H1 (cell line): ENCODE data around the gene HPS3. TPM values are rescaled to one million over a fixed set of nuclear protein-coding genes. Genes with fewer than 3 reads are reported as not detected.

ENCODE experiments used
- CTCF ChIA-PET: fragments of 300-600 bp; sonication (Branson Sonifier 250); formaldehyde crosslinking; loops from one replicate; lab custom pipeline; 2021; ENCODE audit not compliant: partially characterized antibody; lab: Charles Lee
- POLR2A ChIA-PET: fragments of 300-600 bp; sonication (Branson Sonifier 250); formaldehyde crosslinking; loops from one replicate; lab custom pipeline; 2021; ENCODE audit warnings: inconsistent platforms; ENCODE audit not compliant: partially characterized antibody; lab: Charles Lee
- DNase-seq, 2 experiments: peaks; one replicate each; pipeline versions ENCODE4 v3.0.0 to v3.0.0-alpha.2; 2010 to 2022; ENCODE audit warnings: low spot score in 2 of 2, low read depth in 1 of 2, mixed read lengths in 1 of 2
- FAIRE-seq: peaks from 2 replicates; lab custom pipeline; 2011; peaks lifted over from hg19 to GRCh38; lab: Jason Lieb, UNC
- H2AFZ ChIP-seq: 2 replicates; pipeline ENCODE4 v1.8.1; 2012; ENCODE audit warnings: low read length, inconsistent platforms
- H2AK5ac ChIP-seq: 2 replicates; pipeline ENCODE4 v1.6.1; 2013; ENCODE audit warnings: low read depth, low read length
- H2BK120ac ChIP-seq: replicated peaks from 2 replicates; pipeline ENCODE3; 2013; ENCODE audit warnings: low read depth, low read length, inconsistent platforms
- H2BK12ac ChIP-seq: 2 replicates; pipeline ENCODE4 v1.6.1; 2013; ENCODE audit warnings: low read depth, low read length
- H2BK15ac ChIP-seq: 2 replicates; pipeline ENCODE4 v1.6.1; 2013; ENCODE audit warnings: low read length
- H2BK20ac ChIP-seq: 2 replicates; pipeline ENCODE4 v1.6.1; 2013; ENCODE audit warnings: low read length
- H2BK5ac ChIP-seq: 2 replicates; pipeline ENCODE4 v1.6.1; 2013; ENCODE audit warnings: low read depth, low read length
- H3K14ac ChIP-seq: 2 replicates; pipeline ENCODE4 v1.6.1; 2013; ENCODE audit warnings: inconsistent platforms; ENCODE audit not compliant: insufficient read length
- H3K18ac ChIP-seq: 2 replicates; pipeline ENCODE4 v1.6.1; 2013; ENCODE audit warnings: low read length; ENCODE audit errors: extremely low read depth
- H3K23ac ChIP-seq: 2 replicates; pipeline ENCODE4 v1.6.1; 2013; ENCODE audit warnings: inconsistent platforms; ENCODE audit not compliant: insufficient read length
- H3K23me2 ChIP-seq: 2 replicates; pipeline ENCODE4 v1.6.1; 2013; ENCODE audit warnings: low read depth, low read length
- H3K27ac ChIP-seq: 2 replicates; pipeline ENCODE4 v1.6.1; 2011; ENCODE audit warnings: low read depth, low read length, inconsistent platforms
- H3K27me3 ChIP-seq, 4 experiments: replicated peaks in 1 of 4; 1 replicate in 1 of 4; 2 replicates in 3 of 4; pipeline versions ENCODE4 v1.6.1 to v1.8.1; 2011 to 2013; ENCODE audit warnings: low read length in 3 of 4, mild to moderate bottlenecking in 3 of 4, inconsistent platforms in 2 of 4, mixed read lengths in 2 of 4, moderate library complexity in 1 of 4; ENCODE audit not compliant: control insufficient read depth in 3 of 4, insufficient read depth in 3 of 4; ENCODE audit errors: extremely low read depth in 1 of 4
- H3K36me3 ChIP-seq, 4 experiments: 2 replicates each; pipeline versions ENCODE4 v1.6.1 to v1.8.1; 2011 to 2013; ENCODE audit warnings: mild to moderate bottlenecking in 4 of 4, low read length in 3 of 4, moderate library complexity in 2 of 4, control low read depth in 1 of 4, inconsistent platforms in 1 of 4; ENCODE audit not compliant: insufficient read depth in 4 of 4, control insufficient read depth in 2 of 4
- H3K4ac ChIP-seq: replicated peaks from 2 replicates; pipeline ENCODE3; 2013; ENCODE audit warnings: low read length, low read depth, mixed read lengths, inconsistent platforms; ENCODE audit not compliant: insufficient read length
- H3K4me1 ChIP-seq, 4 experiments: replicated peaks in 1 of 4; 1 replicate in 1 of 4; 2 replicates in 3 of 4; pipeline versions ENCODE4 v1.6.1 to v1.8.1; 2011 to 2013; ENCODE audit warnings: low read length in 3 of 4, inconsistent platforms in 2 of 4, mixed read lengths in 1 of 4; ENCODE audit not compliant: insufficient read depth in 4 of 4, control insufficient read depth in 3 of 4
- H3K4me2 ChIP-seq, 2 experiments: 2 replicates each; pipeline versions ENCODE4 v1.6.1 to v1.8.1; 2011 to 2013; ENCODE audit warnings: low read depth in 2 of 2, low read length in 2 of 2, control low read depth in 1 of 2, inconsistent platforms in 1 of 2, mild to moderate bottlenecking in 1 of 2; ENCODE audit not compliant: insufficient read depth in 1 of 2
- H3K4me3 ChIP-seq, 4 experiments: fragments of 200-600, 300-600 bp in 1 of 4; sonication (generic), shearing (Covaris generic), sonication (Bioruptor Twin) in 1 of 4; 2 replicates each; pipeline versions ENCODE4 v1.5.1 to v1.8.1; 2011 to 2016; ENCODE audit warnings: low read length in 4 of 4, low read depth in 3 of 4, control low read depth in 2 of 4, inconsistent platforms in 2 of 4, mild to moderate bottlenecking in 2 of 4, mixed read lengths in 1 of 4, moderate library complexity in 1 of 4; ENCODE audit not compliant: insufficient read depth in 2 of 4; ENCODE audit errors: extremely low read depth in 1 of 4
- H3K56ac ChIP-seq: replicated peaks from 2 replicates; pipeline ENCODE3; 2013; ENCODE audit warnings: low read depth, mild to moderate bottlenecking, mixed read lengths, low read length, inconsistent platforms; ENCODE audit not compliant: insufficient read length
- H3K79me1 ChIP-seq: 2 replicates; pipeline ENCODE4 v1.6.1; 2013; ENCODE audit warnings: low read depth, low read length, control low read depth
- H3K79me2 ChIP-seq, 2 experiments: 2 replicates each; pipeline versions ENCODE4 v1.6.1 to v1.8.1; 2012 to 2013; ENCODE audit warnings: low read length in 2 of 2, mild to moderate bottlenecking in 2 of 2, inconsistent platforms in 1 of 2; ENCODE audit not compliant: insufficient read depth in 2 of 2, control insufficient read depth in 1 of 2
- H3K9ac ChIP-seq, 4 experiments: replicated peaks in 1 of 4; 1 replicate in 1 of 4; 2 replicates in 3 of 4; pipeline versions ENCODE4 v1.6.1 to v1.8.1; 2011 to 2013; ENCODE audit warnings: low read depth in 3 of 4, low read length in 3 of 4, control low read depth in 2 of 4, mild to moderate bottlenecking in 2 of 4, moderate library complexity in 2 of 4, inconsistent platforms in 1 of 4; ENCODE audit errors: extremely low read depth in 1 of 4
- H3K9me3 ChIP-seq, 2 experiments: 2 replicates each; pipeline versions ENCODE4 v1.6.1 to v1.8.1; 2012 to 2013; ENCODE audit warnings: mild to moderate bottlenecking in 2 of 2, moderate library complexity in 2 of 2, control low read depth in 1 of 2, inconsistent platforms in 1 of 2, low read depth in 1 of 2, low read length in 1 of 2, mixed read lengths in 1 of 2; ENCODE audit not compliant: insufficient read depth in 2 of 2
- H4K20me1 ChIP-seq, 2 experiments: replicated peaks in 1 of 2; 2 replicates each; pipeline versions ENCODE3 to v1.8.1; 2011 to 2013; ENCODE audit warnings: inconsistent platforms in 2 of 2, low read length in 2 of 2, mild to moderate bottlenecking in 1 of 2; ENCODE audit not compliant: insufficient read depth in 2 of 2, control insufficient read depth in 1 of 2
- H4K5ac ChIP-seq: 2 replicates; pipeline ENCODE4 v1.6.1; 2013; ENCODE audit warnings: low read length, low read depth, mixed read lengths, inconsistent platforms; ENCODE audit not compliant: insufficient read length
- H4K8ac ChIP-seq: 2 replicates; pipeline ENCODE4 v1.8.0; 2013; ENCODE audit warnings: mild to moderate bottlenecking, moderate library complexity, low read length, inconsistent platforms; ENCODE audit not compliant: insufficient read depth; ENCODE audit errors: extremely low read depth
- H4K91ac ChIP-seq: replicated peaks from 2 replicates; pipeline ENCODE3; 2013; ENCODE audit warnings: low read length, mixed read lengths, inconsistent platforms; ENCODE audit not compliant: insufficient read length
- ASH2L ChIP-seq: fragments of 200-600, 300-600 bp; sonication (generic); IDR thresholded peaks from one replicate; pipeline ENCODE4 v1.7.1; 2017; ENCODE audit warnings: low read length
- EP300 ChIP-seq, 2 experiments: IDR thresholded peaks; 1 replicate in 1 of 2; 2 replicates in 1 of 2; pipeline ENCODE4 v1.6.1; 2011 to 2012; ENCODE audit warnings: low read depth in 2 of 2, low read length in 2 of 2, mild to moderate bottlenecking in 2 of 2, borderline replicate concordance in 1 of 2, inconsistent platforms in 1 of 2, moderate library complexity in 1 of 2
- HDAC2 ChIP-seq, 2 experiments: fragments of 300-600 bp in 1 of 2; sonication (generic) in 1 of 2; IDR thresholded peaks; 2 replicates each; pipeline ENCODE4 v1.6.1; 2011 to 2012; ENCODE audit warnings: low read depth in 2 of 2, low read length in 2 of 2, mild to moderate bottlenecking in 2 of 2, moderate library complexity in 2 of 2, borderline replicate concordance in 1 of 2, inconsistent platforms in 1 of 2
- KDM4A ChIP-seq: IDR thresholded peaks from one replicate; pipeline ENCODE4 v1.7.1; 2012; ENCODE audit warnings: low read depth, mild to moderate bottlenecking, moderate library complexity, low read length, inconsistent platforms; ENCODE audit not compliant: severe bottlenecking
- NANOG ChIP-seq: IDR thresholded peaks from 2 replicates; pipeline ENCODE4 v1.6.1; 2011; ENCODE audit warnings: low read length, low read depth, mild to moderate bottlenecking, inconsistent platforms; ENCODE audit not compliant: insufficient read depth, poor library complexity, severe bottlenecking
- PHF8 ChIP-seq: fragments of 200-600 bp; sonication (generic); conservative IDR thresholded peaks from 2 replicates; pipeline ENCODE4 v1.7.1; 2012; ENCODE audit warnings: low read depth, mild to moderate bottlenecking, inconsistent platforms, low read length, moderate library complexity
- POLR2A ChIP-seq, 2 experiments: IDR thresholded peaks; 1 replicate in 1 of 2; 2 replicates in 1 of 2; pipeline ENCODE4 v1.6.1; 2011; ENCODE audit warnings: low read depth in 2 of 2, low read length in 2 of 2, mild to moderate bottlenecking in 2 of 2; ENCODE audit errors: control extremely low read depth in 1 of 2
- POU5F1 ChIP-seq: IDR thresholded peaks from 2 replicates; pipeline ENCODE4 v1.6.1; 2011; ENCODE audit warnings: low read depth, mild to moderate bottlenecking, low read length, moderate library complexity
- RBBP5 ChIP-seq: IDR thresholded peaks from 2 replicates; pipeline ENCODE4 v1.7.1; 2012; ENCODE audit warnings: low read depth, mild to moderate bottlenecking, inconsistent platforms, low read length, moderate library complexity, borderline replicate concordance
- RXRA ChIP-seq: IDR thresholded peaks from 2 replicates; pipeline ENCODE4 v1.6.1; 2011; ENCODE audit warnings: low read depth, mild to moderate bottlenecking, low read length, moderate library complexity; ENCODE audit not compliant: insufficient read depth
- TAF1 ChIP-seq: IDR thresholded peaks from 2 replicates; pipeline ENCODE4 v1.6.1; 2011; ENCODE audit warnings: mild to moderate bottlenecking, low read depth, low read length
- TEAD4 ChIP-seq: IDR thresholded peaks from 2 replicates; pipeline ENCODE4 v1.6.1; 2012; ENCODE audit warnings: low read depth, low read length, inconsistent platforms, mixed read lengths
- WGBS, 2 experiments: shearing (Covaris generic) in 1 of 2; methylation state at CpG; one replicate each; pipeline versions ENCODE4 v1.1.6 to v1.1.7; 2013 to 2015; ENCODE audit warnings: low lambda C conversion rate in 2 of 2, mixed read lengths in 2 of 2, inconsistent platforms in 1 of 2, low coverage in 1 of 2, missing lambda C conversion rate in 1 of 2; ENCODE audit not compliant: insufficient replicate concordance in 2 of 2, insufficient coverage in 1 of 2, insufficient read length in 1 of 2; ENCODE audit errors: extremely low coverage in 1 of 2, missing lambda C conversion rate in 1 of 2; 5-methylcytosine and 5-hydroxymethylcytosine counted together
- polyA plus RNA-seq, 7 experiments: library from polyadenylated mRNA; depleted of rRNA in 3 of 7; stranded (reverse) in 5 of 7; unstranded in 2 of 7; fragments of >200 nt in 5 of 7; fragments of 200-250 nt in 2 of 7; gene quantifications; 1 replicate in 5 of 7; 2 replicates in 1 of 7; 4 replicates in 1 of 7; pipeline versions ENCODE4 v1.2.1 to v1.2.3, GENCODE V29; 2011 to 2013; ENCODE audit warnings: missing spikeins in 2 of 7, mixed read lengths in 2 of 7
- total RNA-seq: library from RNA; stranded (reverse); fragmentation: NEBNext Ultra II Directional; extraction: Animal tissue kit (Norgen Biotek cat#: 25700); gene quantifications from 2 replicates; pipeline ENCODE4 v1.2.1, GENCODE V29; 2021

The HPS3 gene
- total and polyA plus RNA-seq, 2 of the 8 experiments (the other 6 are each of a cell fraction or from before 2014, with no cell fraction given), result 23.7 to 48.7 TPM

GRCh38 chr3:149198611-149199010 is 69.2 kb downstream of the HPS3 start:
- Histone ChIP-seq H2BK15ac (no peak overlapping the region), H3K4me1 (peaks cover 8 to 24% (median 16%) of the 10 kb centered on the region in 4 experiments), H2BK12ac (peak overlapping the region; percentile 5; the same call in 1 of the 2 replicates), H4K8ac (no peak overlapping the region), H3K9ac (peak overlapping the region in 3 of 4 experiments; percentile 6 to 50 (median 16); a peak in 1 of 7 replicates), H3K4me2 (peak overlapping the region; percentile 48 to 70), H4K91ac (peak overlapping the region; percentile 45), H3K27me3 (no peaks in the 10 kb centered on the region), H2BK20ac (no peak overlapping the region), H4K5ac (peak overlapping the region; percentile 92), H3K9me3 (no peaks in the 10 kb centered on the region), H3K56ac (peak overlapping the region; percentile 50), H3K4me3 (peak overlapping the region in 2 of 4 experiments; percentile 2 to 48; a peak in 5 of 8 replicates), H2BK120ac (peak overlapping the region; percentile 81), H3K14ac (no peak overlapping the region), H3K18ac (no peak overlapping the region; the same call in 1 of the 2 replicates), H3K79me1 (no peaks in the 10 kb centered on the region), H3K27ac (peak overlapping the region; percentile 87; the same call in 1 of the 2 replicates), H3K23me2 (no peaks in the 10 kb centered on the region), H2AK5ac (peak overlapping the region; percentile 61; the same call in 1 of the 2 replicates), H3K4ac (no peak overlapping the region), H3K36me3 (no peaks in the 10 kb centered on the region), H2AFZ (no peak overlapping the region), H2BK5ac (peak overlapping the region; percentile 85), H3K79me2 (no peaks in the 10 kb centered on the region), H4K20me1 (no peaks in the 10 kb centered on the region), H3K23ac (no peak overlapping the region)
- FAIRE-seq (peak; percentile 94), DNase-seq (peak in 1 of 2 experiments; percentile 71)
- POLR2A ChIA-PET, result interaction anchor here (0.6 to 1.0 kb wide), 4 partner anchors 12 to 35 kb away, joined by 3 to 4 read pairs (median 3); no protein-coding TSS in a partner anchor
- WGBS, 2 experiments, result 0% methylated on average over 7 of the region's 7 CpGs; no CpG with 5 or more reads in 1 of the 2 experiments
- CTCF ChIA-PET, result no interaction called here
- TF ChIP-seq HDAC2 (IDR thresholded peaks at IDR 0.05; ENCODE audit: borderline replicate concordance in 1 of 2, low read depth in 2 of 2, low read length in 2 of 2), result peak; percentile 23 to 74; a peak in 1 of 4 replicates
- peak; percentile 79 for TF ChIP-seq ASH2L
- 0 out of 2 replicates have a peak, but pooled peaks have one; percentile 35 for TF ChIP-seq TAF1
- peak in 1 of 2 experiments; percentile 47; a peak in 1 of 3 replicates for TF ChIP-seq EP300 (IDR thresholded peaks at IDR 0.05; ENCODE audit: borderline replicate concordance in 1 of 2, low read depth in 2 of 2, low read length in 2 of 2)
- peak; percentile 49 for TF ChIP-seq NANOG
- no peak for TF ChIP-seq KDM4A
- peak in 1 of 2 experiments; percentile 48; a peak in 1 of 3 replicates for TF ChIP-seq POLR2A (IDR thresholded peaks at IDR 0.05; ENCODE audit: control extremely low read depth in 1 of 2, low read depth in 2 of 2, low read length in 2 of 2)
- 0 out of 2 replicates have a peak, but pooled peaks have one; percentile 59 for TF ChIP-seq RBBP5
- TF ChIP-seq PHF8, result no peak
- peak; percentile 60; the same call in 1 of the 2 replicates for TF ChIP-seq TEAD4
- TF ChIP-seq POU5F1, result no peak
- TF ChIP-seq RXRA, result no peak
